SU-DHL-6 (cell line): Measurements from ENCODE around the gene MDN1.

Experiments used
- EZH2phosphoT487 ChIP-seq: fragments of 200-600 bp; sonication (generic), shearing (Covaris generic); conservative IDR thresholded peaks from 2 replicates; pipeline ENCODE4 v1.6.1; 2018; ENCODE audit warnings: mild to moderate bottlenecking, antibody characterized with exemption, low read length, moderate library complexity, mixed read lengths
- TF ChIP-seq, protein P1 (sequence below): fragments of 200-600 bp; sonication (generic); IDR thresholded peaks from one replicate; pipeline ENCODE4 v1.5.1; 2017; ENCODE audit warnings: antibody characterized with exemption, mild to moderate bottlenecking, low read length, moderate library complexity; ENCODE audit not compliant: insufficient read depth, poor library complexity, severe bottlenecking

DNA sequence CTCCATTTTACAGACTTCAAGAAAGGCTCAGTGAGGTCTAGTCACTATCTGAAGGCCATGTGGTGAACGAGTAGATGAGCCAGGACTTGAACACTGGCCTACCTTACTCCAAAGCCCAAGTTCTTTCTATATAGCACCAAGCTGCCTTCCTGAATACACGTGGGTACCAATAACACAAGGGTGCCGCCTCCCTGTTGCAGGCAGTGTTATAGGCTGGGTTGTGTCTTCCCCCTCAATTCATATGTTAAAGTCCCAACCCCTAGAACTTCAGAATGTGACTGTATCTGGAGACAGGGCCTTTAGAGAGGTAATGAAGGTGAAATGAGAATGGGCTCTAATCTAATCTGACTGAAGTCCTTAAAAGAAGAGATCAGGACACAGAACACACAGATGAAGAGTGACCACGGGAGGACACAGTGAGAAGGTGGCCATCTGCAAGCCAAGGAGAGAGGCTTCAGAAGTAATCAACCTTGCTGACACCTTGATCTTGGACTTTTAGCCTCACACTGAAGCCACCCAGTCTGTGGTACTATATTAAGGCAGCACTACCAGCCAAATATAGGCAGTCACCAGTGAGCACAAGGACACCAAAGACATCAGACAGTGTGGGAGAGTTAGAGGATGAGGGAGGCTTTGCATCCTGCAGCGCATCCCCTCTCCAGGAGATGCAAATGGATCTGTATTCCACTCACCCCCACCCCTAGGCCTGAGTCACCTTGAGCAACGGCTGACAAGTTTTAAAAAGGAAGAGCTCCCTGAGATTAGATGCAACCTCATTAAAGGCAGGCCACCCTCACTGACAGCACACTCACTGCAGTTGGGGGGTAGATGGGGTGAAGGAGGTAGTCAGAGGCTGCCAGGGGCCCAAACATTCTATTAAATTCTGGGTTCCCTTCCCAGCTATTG, 140.1 kb downstream of the MDN1 start:
- TF ChIP-seq, protein P1, sequence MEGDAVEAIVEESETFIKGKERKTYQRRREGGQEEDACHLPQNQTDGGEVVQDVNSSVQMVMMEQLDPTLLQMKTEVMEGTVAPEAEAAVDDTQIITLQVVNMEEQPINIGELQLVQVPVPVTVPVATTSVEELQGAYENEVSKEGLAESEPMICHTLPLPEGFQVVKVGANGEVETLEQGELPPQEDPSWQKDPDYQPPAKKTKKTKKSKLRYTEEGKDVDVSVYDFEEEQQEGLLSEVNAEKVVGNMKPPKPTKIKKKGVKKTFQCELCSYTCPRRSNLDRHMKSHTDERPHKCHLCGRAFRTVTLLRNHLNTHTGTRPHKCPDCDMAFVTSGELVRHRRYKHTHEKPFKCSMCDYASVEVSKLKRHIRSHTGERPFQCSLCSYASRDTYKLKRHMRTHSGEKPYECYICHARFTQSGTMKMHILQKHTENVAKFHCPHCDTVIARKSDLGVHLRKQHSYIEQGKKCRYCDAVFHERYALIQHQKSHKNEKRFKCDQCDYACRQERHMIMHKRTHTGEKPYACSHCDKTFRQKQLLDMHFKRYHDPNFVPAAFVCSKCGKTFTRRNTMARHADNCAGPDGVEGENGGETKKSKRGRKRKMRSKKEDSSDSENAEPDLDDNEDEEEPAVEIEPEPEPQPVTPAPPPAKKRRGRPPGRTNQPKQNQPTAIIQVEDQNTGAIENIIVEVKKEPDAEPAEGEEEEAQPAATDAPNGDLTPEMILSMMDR, result no peak
- TF ChIP-seq EZH2phosphoT487, result no peak
